ENCODE data around the gene PPEF1. TPM values are rescaled to one million over a fixed set of nuclear protein-coding genes. Genes with fewer than 3 reads are reported as not detected.

Gene PPEF1
- total and polyA plus RNA-seq, 2 of the 13 experiments (the other 11 are each of a cell fraction or from before 2014, with no cell fraction given) = not detected

GRCh38 chrX:18769812-18770573 is 62.5 kb downstream of the PPEF1 start:
- Histone ChIP-seq H3K9ac (ENCODE audit: insufficient read depth, low read depth, low read length) (no peak overlapping the region), H3K4me2 (ENCODE audit: low read depth, low read length) (no peak overlapping the region), H3K4me1 (ENCODE audit: insufficient read depth, low read length) (no peaks in the 10 kb centered on the region), H3K27ac (ENCODE audit: extremely low read length, insufficient read depth, low read length) (no peak overlapping the region), H3K4me3 (replicated peaks in 1 of 3; ENCODE audit: insufficient read depth in 1 of 3, low read depth in 2 of 3, low read length in 3 of 3) (no peak overlapping the region), H2AFZ (ENCODE audit: low read length) (no peak overlapping the region), H4K20me1 (ENCODE audit: insufficient read depth, low read length) (no peaks in the 10 kb centered on the region), H3K36me3 (replicated peaks in 1 of 2; ENCODE audit: control insufficient read depth in 1 of 2, insufficient read depth in 2 of 2, low read length in 2 of 2) (no peaks in the 10 kb centered on the region), H3K79me2 (ENCODE audit: insufficient read depth, low read length) (no peaks in the 10 kb centered on the region), H3K9me3 (ENCODE audit: low read length) (no peaks in the 10 kb centered on the region), H3K27me3 (ENCODE audit: control insufficient read depth in 1 of 2, insufficient read depth in 2 of 2, low read length in 2 of 2) (no peaks in the 10 kb centered on the region)
- no TSS peak for BruUV-seq (replicated peaks)
- POLR2A ChIA-PET = no interaction called here
- WGBS (ENCODE audit: low lambda C conversion rate) = 3% methylated on average over 6 of the region's 7 CpGs
- no peak for FAIRE-seq
- no peak for DNase-seq (ENCODE audit: low spot score)
- intact Hi-C loops (cut with micrococcal nuclease; ENCODE audit: unreplicated experiment) (no loop called here), in situ Hi-C loops (cut with HindIII; ENCODE audit: extremely low pct_ligation_motif_present, low pct_unique_long_range_greater_than_20kb) (no loop called here)
- CTCF ChIA-PET (ENCODE audit: low intra/inter-chr PET ratio, low total read pairs) = no interaction called here
- no peak for ATAC-seq
- TF ChIP-seq ZNF709 (CRISPR knock-in tag; IDR thresholded peaks at IDR 0.05) = no peak
- no peak for TF ChIP-seq GZF1 (CRISPR knock-in tag; IDR thresholded peaks at IDR 0.05)
- no peak for TF ChIP-seq ZNF543 (CRISPR knock-in tag; IDR thresholded peaks at IDR 0.05)
- TF ChIP-seq ZNF589 (CRISPR knock-in tag; conservative IDR thresholded peaks at IDR 0.05) = no peak
- TF ChIP-seq CC2D1A (CRISPR knock-in tag; IDR thresholded peaks at IDR 0.05) = no peak
- no peak for TF ChIP-seq ZNF326 (CRISPR knock-in tag; IDR thresholded peaks at IDR 0.05; ENCODE audit: borderline replicate concordance)
- no peak for TF ChIP-seq SP140L (CRISPR knock-in tag; IDR thresholded peaks at IDR 0.05; ENCODE audit: borderline replicate concordance)
- TF ChIP-seq PLSCR1 (CRISPR knock-in tag; IDR thresholded peaks at IDR 0.05; ENCODE audit: borderline replicate concordance) = no peak
- no peak for TF ChIP-seq JDP2 (CRISPR knock-in tag; IDR thresholded peaks at IDR 0.05; ENCODE audit: borderline replicate concordance)
- TF ChIP-seq GMEB1 (CRISPR knock-in tag; IDR thresholded peaks at IDR 0.05; ENCODE audit: borderline replicate concordance) = no peak
- no peak for TF ChIP-seq ZSCAN9 (CRISPR knock-in tag; IDR thresholded peaks at IDR 0.05; ENCODE audit: borderline replicate concordance)
- TF ChIP-seq ZNF607 (CRISPR knock-in tag; IDR thresholded peaks at IDR 0.05; ENCODE audit: borderline replicate concordance) = no peak
- no peak for TF ChIP-seq ZNF407 (CRISPR knock-in tag; IDR thresholded peaks at IDR 0.05; ENCODE audit: not compliant biosample characterization)
- no peak for TF ChIP-seq ZNF776 (CRISPR knock-in tag; IDR thresholded peaks at IDR 0.05)

All from HepG2 (cell line).